Naive B cell (primary cell): ENCODE measurements around the gene WDR20. TPM values are rescaled to one million over a fixed set of nuclear protein-coding genes. Genes with fewer than 3 reads are reported as not detected.

Experiments
- ATAC-seq, 2 donors: fragments of 150-1000 bp; cut with Tn5 transposase; 2 replicates each; pipeline ENCODE4 v1.10.0; 2021; ENCODE audit warnings: low read depth in 2 of 2, mild to moderate bottlenecking in 2 of 2, moderate library complexity in 2 of 2
- DNase-seq: peaks from one replicate; pipeline ENCODE4 v3.0.0; 2022
- H3K27ac Mint-ChIP-seq, 6 donors: one replicate each; pipeline ENCODE4 v1.8.0; 2020 to 2022; ENCODE audit warnings: mild to moderate bottlenecking in 6 of 6, mixed read lengths in 6 of 6, moderate library complexity in 5 of 6, inconsistent platforms in 2 of 6
- H3K27me3 Mint-ChIP-seq, 3 donors: one replicate each; pipeline ENCODE4 v1.8.0; 2021 to 2022; ENCODE audit warnings: mixed read lengths in 3 of 3, mild to moderate bottlenecking in 1 of 3
- H3K36me3 Mint-ChIP-seq, 2 donors: one replicate each; pipeline ENCODE4 v1.8.0; 2020 to 2022; ENCODE audit warnings: mixed read lengths in 2 of 2, inconsistent platforms in 1 of 2, mild to moderate bottlenecking in 1 of 2
- H3K4me1 Mint-ChIP-seq, 3 donors: one replicate each; pipeline ENCODE4 v1.8.0; 2020 to 2022; ENCODE audit warnings: mixed read lengths in 3 of 3, inconsistent platforms in 1 of 3, mild to moderate bottlenecking in 1 of 3, moderate library complexity in 1 of 3
- H3K4me3 Mint-ChIP-seq, 8 donors: one replicate each; pipeline ENCODE4 v1.8.0; 2020 to 2022; ENCODE audit warnings: mild to moderate bottlenecking in 8 of 8, mixed read lengths in 8 of 8, moderate library complexity in 8 of 8, inconsistent platforms in 2 of 8
- H3K9me3 Mint-ChIP-seq, 7 donors: one replicate each; pipeline ENCODE4 v1.8.0; 2020 to 2022; ENCODE audit warnings: mixed read lengths in 7 of 7, mild to moderate bottlenecking in 5 of 7, inconsistent platforms in 2 of 7, moderate library complexity in 1 of 7
- polyA plus RNA-seq, 6 donors: library from polyadenylated mRNA; unstranded; fragments of 300-500 nt; fragmentation: Illumina TruSeq; gene quantifications; one replicate each; pipeline ENCODE4 v1.2.3, GENCODE V29; 2021; ENCODE audit warnings: low read depth in 6 of 6

Gene WDR20
- polyA plus RNA-seq, 6 donors from 2014 or later: 11.2 to 23.1 (median 17.3) TPM

DNA sequence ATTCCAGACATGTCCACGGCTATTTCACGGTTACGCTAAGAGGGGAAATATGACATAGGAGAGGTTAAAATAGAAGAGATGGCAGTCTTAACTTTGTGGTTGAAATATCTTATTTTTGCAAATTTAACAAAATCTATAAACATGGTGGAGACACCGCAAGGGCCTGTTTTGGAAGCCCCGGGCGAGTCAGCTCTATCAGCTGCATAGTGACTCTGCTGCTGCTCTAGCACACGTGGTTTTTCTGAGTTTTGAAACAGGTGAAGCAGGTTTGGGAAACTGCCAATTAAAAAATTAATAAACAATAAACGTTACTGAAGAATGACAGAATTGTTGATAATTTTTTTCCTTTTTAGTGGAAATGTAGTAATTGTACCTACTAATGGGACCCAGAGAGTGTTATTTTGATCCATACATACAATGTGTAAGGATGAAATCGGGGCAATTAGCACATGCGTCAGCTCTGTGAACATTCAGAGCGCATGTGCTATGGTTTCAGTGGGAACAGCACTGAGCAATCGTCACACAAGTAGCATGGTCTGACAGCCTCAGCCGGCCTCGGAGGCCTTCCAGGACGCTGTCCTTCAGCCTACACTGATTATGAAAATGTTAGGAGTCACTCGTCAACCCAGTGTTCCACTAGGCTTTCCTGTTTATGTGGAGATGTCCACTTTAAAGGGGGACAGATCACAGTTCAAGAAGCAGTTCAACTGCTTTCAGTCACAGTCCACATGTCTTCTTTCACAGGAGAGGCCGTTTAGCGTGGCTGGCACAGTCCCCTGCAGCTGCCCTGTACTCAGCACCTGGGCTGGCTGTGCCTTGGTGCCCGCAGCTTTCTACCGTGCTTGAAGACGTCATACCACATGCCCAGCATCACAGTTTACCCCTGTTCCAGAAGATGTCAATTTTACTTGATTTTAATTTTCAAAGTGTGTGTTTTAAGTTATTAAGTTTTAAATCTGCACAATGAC lies 113.4 kb downstream of the WDR20 start:
- DNase-seq: no peak
- peaks cover 0 to 3% (median 1%) of the 10 kb centered on the region in 3 donors for H3K27me3 Mint-ChIP-seq
- H3K9me3 Mint-ChIP-seq: no peaks in the 10 kb centered on the region
- H3K36me3 Mint-ChIP-seq: peaks cover 0 to 2% of the 10 kb centered on the region in 2 donors
- ATAC-seq: no peak
- H3K27ac Mint-ChIP-seq: no peak overlapping the region
- H3K4me3 Mint-ChIP-seq: no peak overlapping the region
- no peaks in the 10 kb centered on the region for H3K4me1 Mint-ChIP-seq

DNA sequence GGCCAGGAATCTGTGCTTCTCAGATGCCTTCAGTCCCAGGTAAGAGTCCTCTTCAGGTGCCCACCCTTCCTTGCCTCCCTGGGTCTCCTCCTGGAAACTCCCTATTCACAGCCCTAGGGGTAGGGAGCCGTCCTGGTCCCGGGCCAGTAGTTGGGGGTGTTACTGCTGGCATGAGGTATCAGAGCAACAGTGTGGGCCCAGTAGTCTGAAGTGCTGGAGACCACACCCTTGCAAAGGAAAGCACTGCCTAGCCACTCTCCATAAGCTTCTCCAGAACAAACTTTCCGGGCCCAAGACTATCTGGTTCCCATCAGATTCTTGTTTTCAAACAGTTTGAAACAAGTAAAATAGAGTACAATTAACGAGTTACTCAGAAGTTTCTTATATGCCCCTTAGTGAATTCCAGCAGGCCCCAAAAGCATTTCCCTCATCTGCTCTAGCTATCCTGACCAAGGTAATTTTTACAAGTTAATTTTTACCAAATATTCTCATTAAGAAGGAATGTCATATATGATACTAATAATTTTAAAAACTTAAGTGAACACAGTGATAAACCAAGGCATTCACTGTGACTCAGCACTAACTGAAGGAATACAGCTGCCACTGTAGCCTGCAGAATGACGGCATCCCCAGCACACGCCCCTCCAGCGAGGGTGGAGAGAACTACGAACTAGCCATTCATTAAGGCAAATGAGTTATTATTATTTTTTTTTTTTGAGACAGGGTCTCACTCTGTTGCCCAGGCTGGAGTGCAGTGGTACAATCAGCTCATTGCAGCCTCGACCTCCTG lies 115.9 kb downstream of the WDR20 start:
- H3K4me3 Mint-ChIP-seq: no peak overlapping the region
- no peaks in the 10 kb centered on the region for H3K4me1 Mint-ChIP-seq
- H3K9me3 Mint-ChIP-seq: no peaks in the 10 kb centered on the region
- peaks cover 0 to 6% of the 10 kb centered on the region in 2 donors for H3K36me3 Mint-ChIP-seq
- H3K27me3 Mint-ChIP-seq: peaks cover 0 to 11% (median 7%) of the 10 kb centered on the region in 3 donors
- no peak overlapping the region for H3K27ac Mint-ChIP-seq
- DNase-seq (no peak), ATAC-seq (no peak)

- H3K4me3 Mint-ChIP-seq: no peak overlapping the region
- H3K9me3 Mint-ChIP-seq: no peaks in the 10 kb centered on the region
Measured at GRCh38 chr14:102256716-102257115, 117.0 kb downstream of the WDR20 start.

GRCh38 chr14:102258136-102258535 lies 118.4 kb downstream of the WDR20 start:
- ATAC-seq: no peak
- peak overlapping the region in 1 of 8 donors; percentile 81 for H3K4me3 Mint-ChIP-seq
- H3K9me3 Mint-ChIP-seq: no peaks in the 10 kb centered on the region
- H3K4me1 Mint-ChIP-seq: no peaks in the 10 kb centered on the region
- DNase-seq: no peak
- H3K27me3 Mint-ChIP-seq: peaks cover 0 to 11% (median 7%) of the 10 kb centered on the region in 3 donors
- no peak overlapping the region for H3K27ac Mint-ChIP-seq
- H3K36me3 Mint-ChIP-seq: peaks cover 0 to 6% of the 10 kb centered on the region in 2 donors

More at GRCh38 chr14:102256716-102257115, 117.0 kb downstream of the WDR20 start:
- H3K27ac Mint-ChIP-seq: peak overlapping the region in 2 of 6 donors; percentile 19 to 32
- DNase-seq: no peak
- peaks cover 0 to 11% (median 7%) of the 10 kb centered on the region in 3 donors for H3K27me3 Mint-ChIP-seq
- H3K4me1 Mint-ChIP-seq: no peaks in the 10 kb centered on the region
- no peak for ATAC-seq
- H3K36me3 Mint-ChIP-seq: peaks cover 0 to 6% of the 10 kb centered on the region in 2 donors

Other genes starting within 250 kb of the WDR20 start
- 10 to 100 TPM in 5 of 6 donors, 1 to 10 TPM in 1; 7.4 to 40.9 (median 27.7) TPM for gene DYNC1H1, start 175.3 kb upstream of the WDR20 start, polyA plus RNA-seq
- gene HSP90AA1, start 52.9 kb upstream of the WDR20 start, polyA plus RNA-seq: 100 to 1,000 TPM; 133 to 338 (median 304) TPM
- gene MOK, start 165.3 kb downstream of the WDR20 start, polyA plus RNA-seq: 1 to 10 TPM in 3 of 6 donors, under 1 TPM in 2, not detected in 1; 0.64 to 2.0 (median 1.2) TPM
- gene ZNF839, start 179.8 kb downstream of the WDR20 start, polyA plus RNA-seq: 10 to 100 TPM in 1 of 6 donors, 1 to 10 TPM in 5; 4.5 to 10.5 (median 5.6) TPM
- 10 to 100 TPM; 28.6 to 42.4 (median 34.9) TPM for gene CINP, start 223.0 kb downstream of the WDR20 start, polyA plus RNA-seq
- 1 to 10 TPM; 2.3 to 6.6 (median 3.1) TPM for gene TECPR2, start 223.0 kb downstream of the WDR20 start, polyA plus RNA-seq